HG02938 (cell line): ENCODE data around the gene KLHL41.

Experiments used
- ATAC-seq: cut with Tn5 transposase; IDR thresholded peaks from one replicate; pipeline ENCODE4 v1.9.1; 2021; ENCODE audit warnings: mild to moderate bottlenecking, moderate library complexity; ENCODE audit not compliant: unreplicated experiment

Gene KLHL41

GRCh38 chr2:169509298-169509885, at the start of gene KLHL41:
KLHL41 (plus strand) TSS chr2:169509702; CDS start chr2:169509779, 77 bp downstream.
- ATAC-seq = no peak

- ATAC-seq = no peak
These were observed 48.4 kb upstream of the KLHL41 start for GRCh38 chr2:169461143-169461542.

GRCh38 chr2:169462896-169463695, 46.4 kb upstream of the KLHL41 start:
- no peak for ATAC-seq

DNA sequence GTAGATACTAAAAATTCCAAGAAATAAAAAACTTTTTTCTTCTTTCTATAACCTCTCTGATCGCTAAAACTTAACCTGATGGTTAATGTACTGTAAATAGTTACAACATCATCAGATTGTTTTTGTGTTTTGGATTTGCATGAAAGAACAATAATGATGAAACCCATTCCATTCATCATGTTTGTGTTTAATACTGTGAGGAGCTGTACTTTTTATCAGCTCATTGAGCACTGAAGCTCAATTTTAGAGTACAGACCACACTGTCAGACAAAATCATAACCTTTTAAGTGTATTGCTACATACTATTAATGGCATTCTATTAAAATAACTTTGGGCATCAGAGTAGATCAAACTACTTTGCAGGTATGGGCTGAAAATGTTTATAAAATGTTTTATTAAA, 45.0 kb upstream of the KLHL41 start:
- no peak for ATAC-seq

DNA sequence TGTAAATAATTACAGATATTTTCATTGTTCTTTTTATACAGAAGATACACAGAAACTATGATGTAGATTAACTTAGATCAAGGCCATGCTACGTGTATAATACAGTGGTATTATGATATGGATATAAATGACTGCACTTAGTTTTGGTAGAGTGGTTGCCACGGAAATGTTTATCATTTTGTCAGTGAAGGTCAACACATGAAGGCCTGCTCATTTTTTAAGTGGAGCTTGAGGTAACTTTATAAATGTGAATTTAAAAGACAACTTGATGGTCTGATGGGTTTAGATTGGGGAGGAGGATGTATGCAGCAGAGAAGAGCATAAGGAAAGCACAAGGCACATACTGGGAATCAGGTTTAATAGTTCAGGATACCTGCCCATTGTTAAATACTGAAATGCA, 44.6 kb upstream of the KLHL41 start:
- ATAC-seq = no peak

DNA sequence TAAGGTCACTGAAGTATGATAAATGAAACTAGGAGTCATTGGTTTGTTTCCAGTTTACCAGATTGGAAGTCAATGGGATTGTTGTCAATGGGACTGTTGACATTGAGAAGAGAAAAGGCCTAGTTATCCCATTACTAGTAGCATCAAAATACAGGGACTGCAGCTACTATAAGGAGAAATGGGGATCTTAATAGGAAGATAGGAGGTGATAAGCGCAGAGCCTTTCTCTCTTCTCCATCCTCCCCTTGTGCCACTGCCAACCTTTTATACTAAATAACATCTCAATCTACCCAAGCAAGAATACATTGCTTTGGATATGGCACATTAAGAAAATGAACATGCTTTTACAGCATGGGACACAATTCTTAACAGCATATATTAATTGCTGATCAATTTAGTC, 40.7 kb upstream of the KLHL41 start:
- no peak for ATAC-seq

DNA sequence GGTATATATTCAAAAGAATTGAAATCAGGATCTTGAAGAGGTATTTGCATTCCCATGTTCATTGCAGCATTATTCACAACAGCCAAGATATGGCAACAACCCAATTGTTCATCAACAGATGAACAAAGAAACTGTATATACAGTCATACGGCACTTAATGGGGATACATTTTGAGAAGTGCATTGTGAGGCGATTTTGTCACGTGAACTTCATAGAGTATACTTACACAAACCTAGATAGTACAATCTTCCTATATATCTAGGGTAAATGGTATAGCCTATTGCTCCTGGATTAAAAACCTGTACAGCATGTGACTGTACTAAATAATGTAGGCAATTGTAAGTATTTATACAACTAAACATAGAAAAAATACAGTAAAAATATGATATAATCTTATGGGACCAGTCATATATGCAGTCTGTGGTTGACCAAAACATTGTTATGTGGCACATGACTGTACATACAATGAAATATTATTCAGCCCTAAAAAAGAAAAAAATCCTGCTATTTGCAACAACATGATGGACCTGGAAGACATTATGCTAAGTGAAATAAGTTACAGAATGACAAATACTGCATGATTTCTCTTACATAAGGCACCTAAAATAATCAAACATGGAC, 39.4 kb upstream of the KLHL41 start:
- no peak for ATAC-seq

GRCh38 chr2:169472249-169472648, 37.3 kb upstream of the KLHL41 start:
- no peak for ATAC-seq

DNA sequence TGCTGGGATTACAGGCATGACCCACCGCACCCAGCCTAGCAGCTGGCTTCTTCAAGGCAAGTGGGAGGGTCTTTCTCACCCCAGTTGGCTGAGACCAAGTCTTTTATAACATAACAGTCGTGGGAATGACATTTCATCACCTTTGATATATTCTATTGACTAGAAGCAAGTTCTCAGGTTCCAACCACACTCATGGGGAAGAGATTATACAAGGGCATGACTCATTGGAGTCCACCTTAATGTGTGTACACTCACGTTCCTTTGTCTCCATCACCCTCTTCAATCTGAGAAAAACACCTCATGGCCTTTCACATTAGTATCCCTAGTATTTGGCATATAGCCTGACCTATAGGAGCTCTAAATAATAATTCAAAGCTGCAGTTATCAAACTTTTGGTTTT, 33.0 kb upstream of the KLHL41 start:
- no peak for ATAC-seq

- ATAC-seq = no peak
These were observed 31.2 kb upstream of the KLHL41 start for GRCh38 chr2:169478339-169478738.

DNA sequence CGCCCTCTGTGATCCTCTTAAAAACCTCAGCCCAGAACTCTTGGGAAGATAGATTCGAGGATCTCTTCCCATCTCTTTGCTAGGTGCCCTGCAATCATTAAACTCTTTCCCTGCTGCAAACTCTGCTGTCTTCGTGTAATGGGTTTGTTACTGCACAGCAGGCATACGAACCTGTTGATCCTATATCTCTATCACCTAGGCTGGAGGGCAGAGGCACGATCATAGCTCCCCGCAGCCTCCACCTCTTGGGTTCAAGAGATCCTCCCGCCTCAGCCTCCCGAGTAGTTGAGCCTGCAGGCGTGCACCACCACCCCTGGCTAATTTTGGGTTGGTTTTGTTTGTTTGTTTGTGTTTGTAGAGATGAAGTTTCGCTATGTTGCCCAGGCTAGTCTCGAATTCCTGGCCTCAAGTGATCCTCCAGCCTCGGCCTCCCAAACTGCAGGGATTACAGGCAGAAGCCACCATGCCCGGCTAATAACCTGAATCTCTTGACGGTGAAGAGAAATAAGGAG, 30.7 kb upstream of the KLHL41 start:
- ATAC-seq = no peak

- ATAC-seq = peak; percentile 94
These were observed 30.0 kb upstream of the KLHL41 start, which contains the start of gene BBS5 for GRCh38 chr2:169479257-169480078. BBS5 (plus strand) TSS chr2:169479494; CDS start chr2:169479554, 60 bp downstream.

- no peak for ATAC-seq
These were observed 29.4 kb upstream of the KLHL41 start for GRCh38 chr2:169480079-169480465.

DNA sequence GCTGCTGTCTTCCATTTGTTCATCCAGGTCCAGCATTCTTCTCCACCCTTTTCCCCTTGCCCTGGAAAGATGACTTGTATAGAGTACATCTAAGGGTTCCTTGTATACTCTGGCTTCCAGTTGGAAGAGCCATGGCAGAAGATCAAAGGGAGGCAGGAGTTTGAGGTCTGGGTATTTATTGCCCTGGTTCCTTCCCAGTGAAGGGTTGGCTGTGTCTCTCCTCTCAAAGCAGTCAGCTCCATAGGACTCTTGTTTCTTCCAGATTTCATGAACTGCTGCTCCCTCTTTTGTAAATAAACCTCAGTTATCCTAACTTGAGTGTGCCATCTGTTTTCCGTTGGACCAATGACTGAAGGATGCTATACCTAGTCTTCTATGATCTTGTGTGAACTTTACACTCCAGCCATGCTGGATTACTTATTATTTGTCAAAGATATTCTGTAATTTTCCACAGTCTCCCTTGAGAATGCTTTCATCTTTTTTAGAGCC, 23.8 kb upstream of the KLHL41 start:
- ATAC-seq = no peak

DNA sequence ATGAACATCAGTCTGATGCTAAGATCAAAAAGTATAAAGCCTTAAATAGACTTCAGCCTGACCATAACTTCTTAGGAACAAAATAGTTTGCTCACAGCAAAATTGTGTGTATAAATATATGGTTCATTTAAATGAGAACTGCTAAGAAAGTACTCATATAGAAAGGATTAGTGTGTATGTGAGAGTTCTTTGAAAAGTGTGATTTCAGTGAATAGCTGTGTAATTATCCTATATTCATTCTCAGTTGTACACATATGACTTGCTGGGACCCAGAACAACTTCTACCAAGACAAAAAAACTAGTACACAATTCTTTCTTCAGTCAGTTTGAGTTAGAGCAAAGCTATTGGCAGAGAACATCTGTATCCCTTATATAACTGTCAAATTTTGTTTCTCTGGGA, 23.0 kb upstream of the KLHL41 start:
- ATAC-seq = no peak

DNA sequence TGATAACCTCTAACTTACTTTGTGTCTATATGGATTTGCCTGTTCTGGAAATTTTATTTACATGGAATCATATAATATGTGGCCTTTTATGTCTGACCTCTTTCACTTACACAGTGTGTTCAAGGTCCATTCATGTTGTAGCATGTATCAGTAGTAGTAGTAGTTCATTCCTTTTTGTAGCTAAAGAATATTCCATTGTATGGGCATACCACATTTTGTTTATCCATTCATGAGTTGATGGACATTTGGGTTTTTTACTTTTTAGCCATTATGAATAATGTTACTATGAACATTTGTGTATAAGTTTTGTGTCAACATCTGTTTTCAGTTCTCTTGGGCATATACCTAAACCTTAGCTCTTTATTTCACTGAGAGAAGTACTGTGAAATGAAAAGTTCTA, 18.7 kb upstream of the KLHL41 start:
- no peak for ATAC-seq

DNA sequence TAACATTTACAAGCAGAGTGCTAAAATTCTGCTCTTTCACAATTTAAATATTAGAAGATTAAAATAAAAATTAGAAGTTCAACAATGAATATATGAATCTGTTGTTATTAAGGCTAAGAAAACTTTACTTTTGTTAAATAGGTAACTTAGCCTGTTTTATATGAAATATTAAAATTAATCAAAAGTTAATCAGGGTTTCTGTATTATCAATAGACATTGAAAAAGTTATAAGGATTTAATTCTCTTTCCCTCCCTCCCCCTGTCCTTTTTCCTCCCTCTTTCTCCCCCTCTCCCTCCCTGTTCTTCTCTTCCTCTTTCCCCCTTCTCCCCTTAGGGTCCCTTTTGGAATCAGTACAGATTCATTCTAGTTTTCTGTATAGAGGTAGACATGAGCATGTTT, 18.1 kb upstream of the KLHL41 start:
- no peak for ATAC-seq

- no peak for ATAC-seq
These were observed 16.1 kb upstream of the KLHL41 start for GRCh38 chr2:169493360-169493759.

DNA sequence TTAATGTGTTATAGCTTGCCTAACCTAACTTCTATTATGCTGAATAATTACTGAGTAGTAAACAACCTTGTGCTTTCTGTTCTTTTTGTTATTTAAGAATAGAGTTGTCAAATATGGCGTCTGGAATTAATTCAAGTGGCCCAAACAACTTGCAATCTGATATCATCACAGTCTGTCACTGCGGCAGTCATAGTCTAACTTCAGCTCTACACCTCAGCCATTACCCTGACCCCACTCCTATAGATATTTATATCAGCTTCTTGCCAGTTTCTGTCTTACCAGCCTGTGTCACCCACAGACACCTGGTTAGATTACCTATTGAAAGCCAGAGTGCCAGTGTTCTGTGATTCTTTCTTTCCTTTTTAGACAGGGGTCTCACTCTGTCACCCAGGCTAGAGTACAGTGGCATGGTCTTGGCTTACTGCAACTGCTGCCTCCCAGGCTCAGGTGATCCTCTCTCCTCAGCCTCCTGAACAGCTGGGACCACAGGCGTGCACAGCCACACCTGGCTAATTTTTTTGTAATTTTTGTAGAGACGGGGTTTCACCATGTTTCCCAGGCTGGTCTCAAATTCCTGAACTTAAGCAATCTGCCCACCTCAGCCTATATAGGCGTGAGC, 14.1 kb upstream of the KLHL41 start:
- no peak for ATAC-seq

DNA sequence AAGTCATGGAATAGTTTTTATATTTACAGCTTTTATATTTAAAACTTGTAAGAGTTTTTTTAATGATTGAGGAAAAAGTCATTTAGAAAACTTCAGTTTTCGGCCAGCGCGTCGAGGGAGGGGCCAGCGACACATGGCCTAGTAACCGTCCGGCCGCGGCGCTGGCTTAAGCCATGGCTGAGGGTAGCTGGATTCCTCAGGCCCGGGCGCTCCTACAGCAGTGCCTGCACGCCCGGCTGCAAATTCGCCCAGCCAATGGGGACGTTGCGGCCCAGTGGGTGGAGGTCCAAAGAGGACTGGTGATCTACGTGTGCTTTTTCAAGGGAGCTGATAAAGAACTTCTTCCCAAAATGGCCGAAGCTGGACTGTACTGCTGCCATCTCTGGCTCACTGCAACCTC, 4.9 kb upstream of the KLHL41 start:
- no peak for ATAC-seq
